Ishikawa (cell line): ENCODE measurements around the gene RNASE1.

Experiments
- CEBPB ChIP-seq: IDR thresholded peaks from 2 replicates; pipeline ENCODE4 v1.6.1; 2012
- CREB1 ChIP-seq: IDR thresholded peaks from 2 replicates; pipeline ENCODE4 v1.6.1; 2012; ENCODE audit warnings: low read depth
- EGR1 ChIP-seq: IDR thresholded peaks from 2 replicates; pipeline ENCODE4 v1.6.1; 2012
- EP300 ChIP-seq: IDR thresholded peaks from 2 replicates; pipeline ENCODE4 v1.6.1; 2012; ENCODE audit warnings: borderline replicate concordance
- FOXM1 ChIP-seq: IDR thresholded peaks from 2 replicates; pipeline ENCODE4 v1.6.1; 2012; ENCODE audit warnings: low read depth, borderline replicate concordance
- NFIC ChIP-seq: IDR thresholded peaks from 2 replicates; pipeline ENCODE4 v1.6.1; 2012
- RAD21 ChIP-seq: IDR thresholded peaks from 2 replicates; pipeline ENCODE4 v1.6.1; 2012; ENCODE audit warnings: low read depth
- REST ChIP-seq: IDR thresholded peaks from 2 replicates; pipeline ENCODE4 v1.6.1; 2012; ENCODE audit warnings: low read depth, mild to moderate bottlenecking
- TAF1 ChIP-seq: IDR thresholded peaks from 2 replicates; pipeline ENCODE4 v1.6.1; 2012; ENCODE audit warnings: low read depth, mild to moderate bottlenecking
- TCF12 ChIP-seq: IDR thresholded peaks from 2 replicates; pipeline ENCODE4 v1.6.1; 2012; ENCODE audit warnings: low read depth
- TEAD4 ChIP-seq: IDR thresholded peaks from 2 replicates; pipeline ENCODE4 v1.6.1; 2012
- USF1 ChIP-seq: IDR thresholded peaks from 2 replicates; pipeline ENCODE4 v1.6.1; 2012
- YY1 ChIP-seq: IDR thresholded peaks from 2 replicates; pipeline ENCODE4 v1.6.1; 2012; ENCODE audit warnings: low read depth
- ZBTB7A ChIP-seq: IDR thresholded peaks from 2 replicates; pipeline ENCODE4 v1.6.1; 2012; ENCODE audit warnings: low read depth
- TF ChIP-seq, protein P1 (sequence below): IDR thresholded peaks from 2 replicates; pipeline ENCODE4 v1.6.1; 2012

RNASE1 gene

GRCh38 chr14:20802341-20803084 is at the start of gene RNASE1:
TSS of gene RNASE1 (minus strand) at chr14:20802844. CDS start at chr14:20802068, 776 bp downstream.
- no peak for TF ChIP-seq REST
- TF ChIP-seq YY1 = no peak
- TF ChIP-seq, protein P1, sequence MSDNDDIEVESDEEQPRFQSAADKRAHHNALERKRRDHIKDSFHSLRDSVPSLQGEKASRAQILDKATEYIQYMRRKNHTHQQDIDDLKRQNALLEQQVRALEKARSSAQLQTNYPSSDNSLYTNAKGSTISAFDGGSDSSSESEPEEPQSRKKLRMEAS = no peak
- TF ChIP-seq ZBTB7A = no peak
- no peak for TF ChIP-seq EGR1
- no peak for TF ChIP-seq FOXM1
- no peak for TF ChIP-seq EP300
- TF ChIP-seq TCF12 = no peak
- TF ChIP-seq TEAD4 = no peak
- no peak for TF ChIP-seq NFIC
- TF ChIP-seq TAF1 = no peak
- no peak for TF ChIP-seq CREB1
- TF ChIP-seq RAD21 = no peak
- TF ChIP-seq CEBPB = no peak
- TF ChIP-seq USF1 = no peak

DNA sequence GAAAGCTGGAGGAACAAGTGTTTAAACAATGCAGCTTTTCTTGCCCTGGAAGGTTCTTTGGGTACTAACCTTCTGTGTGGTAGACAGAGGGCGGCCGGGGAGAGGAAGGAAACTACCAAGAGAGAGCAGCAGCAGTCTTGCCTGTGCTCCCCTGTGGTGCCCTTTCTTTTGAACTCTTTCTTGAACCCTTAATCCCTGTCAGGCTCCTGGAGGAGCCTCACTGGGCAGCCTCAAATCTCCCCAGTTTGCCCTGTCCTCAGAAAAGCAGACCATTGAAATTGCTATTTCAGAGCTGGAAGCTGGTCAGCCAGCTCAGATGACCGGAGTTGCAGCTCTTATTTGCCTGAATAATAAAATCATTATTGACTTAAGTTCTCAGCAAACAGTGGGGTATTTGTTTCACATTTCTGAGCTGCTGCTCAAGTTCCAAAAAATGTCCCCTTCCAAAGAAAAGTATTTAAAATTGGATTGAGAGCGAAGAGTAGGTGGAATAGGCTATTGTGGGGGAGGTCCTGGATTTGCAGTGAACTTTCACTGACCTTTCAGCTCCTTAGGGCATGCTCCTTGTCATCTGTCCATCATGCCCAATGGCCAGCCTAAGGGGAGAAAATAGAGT is 46.4 kb upstream of the RNASE1 start:
- TF ChIP-seq EGR1 (no peak), RAD21 (no peak), YY1 (no peak), TAF1 (no peak), USF1 (no peak), REST (no peak), CREB1 (no peak), FOXM1 (no peak), NFIC (no peak), ZBTB7A (no peak), EP300 (no peak), TCF12 (no peak), TEAD4 (no peak), CEBPB (no peak)
- TF ChIP-seq, protein P1 = no peak

- TF ChIP-seq NFIC (no peak), TEAD4 (no peak), CREB1 (no peak), TCF12 (no peak), EGR1 (no peak), RAD21 (no peak), REST (no peak), YY1 (no peak), TAF1 (no peak), USF1 (no peak), ZBTB7A (no peak), FOXM1 (no peak), CEBPB (no peak), EP300 (no peak)
- TF ChIP-seq, protein P1 = no peak
Observed at GRCh38 chr14:20848316-20848954, 45.8 kb upstream of the RNASE1 start.
